Measurements from ENCODE around the gene COTL1.

The COTL1 gene

GRCh38 chr16:84565669-84566495 lies 52.0 kb downstream of the COTL1 start:
- Histone ChIP-seq H3K9ac (ENCODE audit: low read length) (no peak overlapping the region), H3K56ac (ENCODE audit: low read length) (no peak overlapping the region), H4K8ac (ENCODE audit: low read depth, low read length) (no peak overlapping the region), H3K79me1 (ENCODE audit: low read length) (peaks cover 3% of the 10 kb centered on the region), H4K5ac (ENCODE audit: low read length) (no peak overlapping the region), H3K4me2 (ENCODE audit: low read length) (no peak overlapping the region), H3K79me2 (ENCODE audit: control insufficient read depth, insufficient read depth, low read length) (no peaks in the 10 kb centered on the region), H2AK5ac (ENCODE audit: low read length) (no peak overlapping the region), H3K4ac (ENCODE audit: low read depth, low read length) (no peak overlapping the region), H3K4me3 (ENCODE audit: low read length) (no peak overlapping the region), H2BK5ac (ENCODE audit: low read length) (no peak overlapping the region), H3K36me3 (ENCODE audit: control insufficient read depth, insufficient read depth, low read length) (no peaks in the 10 kb centered on the region), H3K27me3 (ENCODE audit: insufficient read depth, low read length, poor library complexity) (no peaks in the 10 kb centered on the region), H3K23ac (ENCODE audit: low read length) (no peak overlapping the region), H3K27ac (ENCODE audit: low read depth, low read length) (no peak overlapping the region), H3K4me1 (ENCODE audit: control insufficient read depth, low read depth, low read length) (no peaks in the 10 kb centered on the region), H3K18ac (ENCODE audit: low read length) (no peak overlapping the region), H2BK120ac (ENCODE audit: low read depth, low read length) (no peak overlapping the region), H2BK15ac (replicated peaks; ENCODE audit: low read depth) (no peak overlapping the region)
- DNase-seq: no peak
- WGBS (ENCODE audit: extremely low coverage, insufficient coverage, low lambda C conversion rate): no CpG with 5 or more reads among the region's 22 CpGs

GRCh38 chr16:84563786-84564420 lies 54.0 kb downstream of the COTL1 start:
- H3K79me1 ChIP-seq (ENCODE audit: low read length): peaks cover 3% of the 10 kb centered on the region
- no peak overlapping the region for H3K23ac ChIP-seq (ENCODE audit: low read length)
- H2BK5ac ChIP-seq (ENCODE audit: low read length): no peak overlapping the region
- no peak overlapping the region for H2AK5ac ChIP-seq (ENCODE audit: low read length)
- no peak for DNase-seq
- no peak overlapping the region for H3K4me3 ChIP-seq (ENCODE audit: low read length)
- H3K27me3 ChIP-seq (ENCODE audit: insufficient read depth, low read length, poor library complexity): no peaks in the 10 kb centered on the region
- no peak overlapping the region for H3K9ac ChIP-seq (ENCODE audit: low read length)
- H3K4me1 ChIP-seq (ENCODE audit: control insufficient read depth, low read depth, low read length): no peaks in the 10 kb centered on the region
- WGBS (ENCODE audit: extremely low coverage, insufficient coverage, low lambda C conversion rate): no CpG with 5 or more reads among the region's 13 CpGs
- no peak overlapping the region for H3K4ac ChIP-seq (ENCODE audit: low read depth, low read length)
- no peak overlapping the region for H3K18ac ChIP-seq (ENCODE audit: low read length)
- no peak overlapping the region for H2BK15ac ChIP-seq (replicated peaks; ENCODE audit: low read depth)
- no peak overlapping the region for H3K56ac ChIP-seq (ENCODE audit: low read length)
- H4K8ac ChIP-seq (ENCODE audit: low read depth, low read length): no peak overlapping the region
- no peak overlapping the region for H3K27ac ChIP-seq (ENCODE audit: low read depth, low read length)
- H4K5ac ChIP-seq (ENCODE audit: low read length): no peak overlapping the region
- no peak overlapping the region for H2BK120ac ChIP-seq (ENCODE audit: low read depth, low read length)
- no peaks in the 10 kb centered on the region for H3K79me2 ChIP-seq (ENCODE audit: control insufficient read depth, insufficient read depth, low read length)
- no peak overlapping the region for H3K4me2 ChIP-seq (ENCODE audit: low read length)
- H3K36me3 ChIP-seq (ENCODE audit: control insufficient read depth, insufficient read depth, low read length): no peaks in the 10 kb centered on the region

DNA sequence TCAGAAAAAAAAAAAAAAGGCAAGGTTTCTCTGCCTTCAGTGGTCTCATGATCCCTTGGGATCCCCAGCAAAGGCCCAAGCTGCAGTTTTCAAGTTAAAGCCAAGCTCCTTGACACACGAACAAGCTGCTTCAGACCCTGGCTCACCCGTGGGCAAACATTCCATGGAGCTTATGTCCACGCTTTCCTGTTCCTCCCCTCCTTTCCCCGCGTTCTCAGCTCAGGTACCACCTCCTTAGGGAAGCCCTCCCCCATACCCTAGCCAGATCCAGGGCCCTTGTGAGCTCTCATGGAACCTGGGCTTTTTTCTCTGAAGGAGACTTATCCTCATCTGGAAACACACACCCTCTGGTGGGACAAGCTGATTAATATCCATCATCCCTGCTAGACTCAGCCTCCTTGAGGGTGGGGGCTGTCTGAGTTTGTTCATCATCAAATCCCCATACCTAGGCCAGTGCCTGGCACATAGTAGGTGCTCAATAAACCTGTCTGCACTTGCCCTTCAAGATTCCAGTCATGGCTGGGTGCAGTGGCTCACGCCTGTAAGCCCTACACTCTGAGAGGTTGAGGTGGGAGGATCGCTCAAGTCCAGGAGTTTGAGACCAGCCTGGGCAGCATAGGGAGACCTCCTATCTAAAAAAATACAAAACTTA lies 54.7 kb downstream of the COTL1 start:
- no peak overlapping the region for H3K27ac ChIP-seq (ENCODE audit: low read depth, low read length)
- no CpG with 5 or more reads among the region's 7 CpGs for WGBS (ENCODE audit: extremely low coverage, insufficient coverage, low lambda C conversion rate)
- DNase-seq: no peak
- no peaks in the 10 kb centered on the region for H3K27me3 ChIP-seq (ENCODE audit: insufficient read depth, low read length, poor library complexity)
- H3K79me1 ChIP-seq (ENCODE audit: low read length): peaks cover under 1% of the 10 kb centered on the region
- no peak overlapping the region for H2BK120ac ChIP-seq (ENCODE audit: low read depth, low read length)
- no peak overlapping the region for H3K4me3 ChIP-seq (ENCODE audit: low read length)
- H3K36me3 ChIP-seq (ENCODE audit: control insufficient read depth, insufficient read depth, low read length): no peaks in the 10 kb centered on the region
- no peak overlapping the region for H4K5ac ChIP-seq (ENCODE audit: low read length)
- no peak overlapping the region for H3K23ac ChIP-seq (ENCODE audit: low read length)
- no peak overlapping the region for H3K18ac ChIP-seq (ENCODE audit: low read length)
- no peaks in the 10 kb centered on the region for H3K79me2 ChIP-seq (ENCODE audit: control insufficient read depth, insufficient read depth, low read length)
- H3K4me1 ChIP-seq (ENCODE audit: control insufficient read depth, low read depth, low read length): no peaks in the 10 kb centered on the region
- no peak overlapping the region for H2BK15ac ChIP-seq (replicated peaks; ENCODE audit: low read depth)
- no peak overlapping the region for H3K9ac ChIP-seq (ENCODE audit: low read length)
- no peak overlapping the region for H2BK5ac ChIP-seq (ENCODE audit: low read length)
- H4K8ac ChIP-seq (ENCODE audit: low read depth, low read length): no peak overlapping the region
- H2AK5ac ChIP-seq (ENCODE audit: low read length): no peak overlapping the region
- H3K56ac ChIP-seq (ENCODE audit: low read length): no peak overlapping the region
- H3K4ac ChIP-seq (ENCODE audit: low read depth, low read length): no peak overlapping the region
- no peak overlapping the region for H3K4me2 ChIP-seq (ENCODE audit: low read length)

DNA sequence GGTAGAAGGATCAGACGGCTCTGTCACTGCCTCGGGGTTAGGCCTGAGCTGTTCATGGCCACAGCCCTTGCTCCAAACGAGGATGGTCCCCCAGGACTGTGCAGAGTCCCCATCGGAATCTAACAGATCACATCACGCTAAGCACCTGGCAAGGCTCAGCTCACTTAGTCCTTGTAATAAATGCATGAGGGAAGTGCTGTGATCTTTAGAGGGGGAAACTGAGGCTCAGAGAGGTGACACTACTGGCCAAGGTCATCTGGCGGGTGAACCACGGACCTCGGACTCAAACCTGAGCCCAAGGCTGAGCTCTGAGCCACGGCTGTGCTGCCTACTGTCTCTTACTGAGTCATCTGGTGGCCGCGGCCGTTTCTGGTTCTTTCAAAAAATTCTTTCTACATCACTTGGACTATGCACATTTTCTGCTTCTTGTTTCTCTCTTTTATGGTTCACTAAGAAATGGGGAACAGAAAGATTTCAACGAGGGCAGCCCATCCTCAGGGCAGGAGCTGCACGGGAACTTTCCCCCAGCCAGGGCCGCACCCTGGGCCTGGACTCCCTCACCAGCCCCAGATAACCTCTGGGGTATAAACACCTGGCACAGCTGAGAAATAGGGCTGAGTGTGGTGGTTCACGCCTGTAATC lies 55.6 kb downstream of the COTL1 start:
- Histone ChIP-seq H2AK5ac (ENCODE audit: low read length) (no peak overlapping the region), H3K4me3 (ENCODE audit: low read length) (no peak overlapping the region), H3K4me2 (ENCODE audit: low read length) (no peak overlapping the region), H2BK15ac (replicated peaks; ENCODE audit: low read depth) (no peak overlapping the region), H3K27ac (ENCODE audit: low read depth, low read length) (no peak overlapping the region), H3K56ac (ENCODE audit: low read length) (no peak overlapping the region), H3K4ac (ENCODE audit: low read depth, low read length) (no peak overlapping the region), H3K79me2 (ENCODE audit: control insufficient read depth, insufficient read depth, low read length) (no peaks in the 10 kb centered on the region), H3K36me3 (ENCODE audit: control insufficient read depth, insufficient read depth, low read length) (no peaks in the 10 kb centered on the region), H2BK120ac (ENCODE audit: low read depth, low read length) (no peak overlapping the region), H3K18ac (ENCODE audit: low read length) (no peak overlapping the region), H4K8ac (ENCODE audit: low read depth, low read length) (no peak overlapping the region), H4K5ac (ENCODE audit: low read length) (no peak overlapping the region), H3K79me1 (ENCODE audit: low read length) (no peaks in the 10 kb centered on the region), H3K9ac (ENCODE audit: low read length) (no peak overlapping the region), H3K4me1 (ENCODE audit: control insufficient read depth, low read depth, low read length) (no peaks in the 10 kb centered on the region), H3K27me3 (ENCODE audit: insufficient read depth, low read length, poor library complexity) (no peaks in the 10 kb centered on the region), H2BK5ac (ENCODE audit: low read length) (no peak overlapping the region), H3K23ac (ENCODE audit: low read length) (no peak overlapping the region)
- no CpG with 5 or more reads among the region's 16 CpGs for WGBS (ENCODE audit: extremely low coverage, insufficient coverage, low lambda C conversion rate)
- no peak for DNase-seq

DNA sequence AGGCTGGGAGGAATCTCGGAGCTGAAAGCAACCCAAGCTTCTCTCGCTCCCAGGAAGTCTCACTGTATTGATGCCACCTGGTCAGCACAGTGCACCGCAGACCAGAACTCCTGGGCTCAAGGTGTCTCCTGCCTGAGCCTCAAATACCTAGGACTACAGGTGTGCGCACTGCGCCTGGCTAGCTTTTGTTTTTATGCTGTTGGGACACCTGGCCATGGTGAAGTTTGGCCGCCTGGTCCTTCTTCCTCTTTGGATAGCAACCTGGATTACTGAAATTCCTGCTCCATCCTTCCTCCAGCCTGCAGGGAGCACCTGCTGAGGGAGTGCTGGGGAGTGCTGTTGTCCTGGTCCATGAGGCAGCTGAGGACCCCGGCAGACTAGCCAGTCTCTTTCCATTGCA lies 56.6 kb downstream of the COTL1 start:
- H3K18ac ChIP-seq (ENCODE audit: low read length): no peak overlapping the region
- no peak overlapping the region for H4K8ac ChIP-seq (ENCODE audit: low read depth, low read length)
- no peak overlapping the region for H2BK15ac ChIP-seq (replicated peaks; ENCODE audit: low read depth)
- no peak overlapping the region for H3K9ac ChIP-seq (ENCODE audit: low read length)
- H3K4ac ChIP-seq (ENCODE audit: low read depth, low read length): no peak overlapping the region
- H2BK120ac ChIP-seq (ENCODE audit: low read depth, low read length): no peak overlapping the region
- no peaks in the 10 kb centered on the region for H3K36me3 ChIP-seq (ENCODE audit: control insufficient read depth, insufficient read depth, low read length)
- DNase-seq: no peak
- H3K4me3 ChIP-seq (ENCODE audit: low read length): no peak overlapping the region
- H3K79me2 ChIP-seq (ENCODE audit: control insufficient read depth, insufficient read depth, low read length): no peaks in the 10 kb centered on the region
- H2BK5ac ChIP-seq (ENCODE audit: low read length): no peak overlapping the region
- H3K27ac ChIP-seq (ENCODE audit: low read depth, low read length): no peak overlapping the region
- WGBS (ENCODE audit: extremely low coverage, insufficient coverage, low lambda C conversion rate): no CpG with 5 or more reads among the region's 7 CpGs
- H3K56ac ChIP-seq (ENCODE audit: low read length): no peak overlapping the region
- H2AK5ac ChIP-seq (ENCODE audit: low read length): no peak overlapping the region
- H3K4me2 ChIP-seq (ENCODE audit: low read length): no peak overlapping the region
- no peaks in the 10 kb centered on the region for H3K27me3 ChIP-seq (ENCODE audit: insufficient read depth, low read length, poor library complexity)
- no peaks in the 10 kb centered on the region for H3K4me1 ChIP-seq (ENCODE audit: control insufficient read depth, low read depth, low read length)
- H3K79me1 ChIP-seq (ENCODE audit: low read length): no peaks in the 10 kb centered on the region
- H3K23ac ChIP-seq (ENCODE audit: low read length): no peak overlapping the region
- H4K5ac ChIP-seq (ENCODE audit: low read length): no peak overlapping the region
